ENCODE results near the gene SLAIN2.
"Not testable (repeated sequence)": the region's sequence is repeated elsewhere in the genome, so short reads cannot be mapped to it uniquely, and the experiment has no call there.

DNA sequence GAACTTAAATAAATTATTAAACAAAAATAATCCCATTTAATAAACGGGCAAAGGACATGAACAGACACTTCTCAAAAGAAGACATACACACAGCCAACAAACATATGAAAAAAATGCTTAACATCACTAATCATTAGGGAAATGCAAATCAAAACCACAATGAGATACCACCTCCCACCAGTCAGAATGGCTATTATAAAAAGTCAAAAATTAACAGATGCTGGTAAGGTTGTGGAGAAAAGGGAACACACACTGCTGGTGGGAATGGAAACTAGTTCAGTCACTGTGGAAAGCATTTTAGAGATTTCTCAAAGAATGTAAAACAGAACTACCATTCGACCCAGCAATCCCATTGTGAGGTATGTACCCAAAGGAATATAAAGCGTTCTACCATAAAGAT, 110.3 kb downstream of the SLAIN2 start:
- not testable (repeated sequence) for TF ChIP-seq CTCF, POLR2A (IDR thresholded peaks at IDR 0.05)
